Mammary epithelial cell (primary cell): ENCODE data around the gene PSMB8.

Experiments used
- CTCF ChIP-seq, 2 donors: IDR thresholded peaks in 1 of 2; conservative IDR thresholded peaks in 1 of 2; 2 replicates each; pipeline ENCODE4 v1.5.1; 2011 to 2012; ENCODE audit warnings: inconsistent platforms in 2 of 2, low read length in 2 of 2, mild to moderate bottlenecking in 2 of 2, control low read depth in 1 of 2, low read depth in 1 of 2; ENCODE audit not compliant: insufficient read depth in 1 of 2; ENCODE audit errors: extremely low read depth in 1 of 2
- EZH2 ChIP-seq: IDR thresholded peaks from 2 replicates; pipeline ENCODE4 v1.6.1; 2012; ENCODE audit warnings: low read length, inconsistent platforms, borderline replicate concordance

GRCh38 chr6:32889533-32889932 is 45.7 kb upstream of the PSMB8 start:
- no peak for TF ChIP-seq CTCF (conservative IDR thresholded peaks at IDR 0.05 in 1 of 2, IDR thresholded peaks at IDR 0.05 in 1 of 2; ENCODE audit: extremely low read depth in 1 of 2, insufficient read depth in 1 of 2, low read depth in 1 of 2, low read length in 2 of 2)
- TF ChIP-seq EZH2: no peak
